HG03108 (cell line): Measurements from ENCODE around the gene HOXB3.

ENCODE experiments used
- ATAC-seq: cut with Tn5 transposase; IDR thresholded peaks from one replicate; pipeline ENCODE4 v1.9.1; 2021; ENCODE audit warnings: moderate library complexity; ENCODE audit not compliant: unreplicated experiment

HOXB3 gene

DNA sequence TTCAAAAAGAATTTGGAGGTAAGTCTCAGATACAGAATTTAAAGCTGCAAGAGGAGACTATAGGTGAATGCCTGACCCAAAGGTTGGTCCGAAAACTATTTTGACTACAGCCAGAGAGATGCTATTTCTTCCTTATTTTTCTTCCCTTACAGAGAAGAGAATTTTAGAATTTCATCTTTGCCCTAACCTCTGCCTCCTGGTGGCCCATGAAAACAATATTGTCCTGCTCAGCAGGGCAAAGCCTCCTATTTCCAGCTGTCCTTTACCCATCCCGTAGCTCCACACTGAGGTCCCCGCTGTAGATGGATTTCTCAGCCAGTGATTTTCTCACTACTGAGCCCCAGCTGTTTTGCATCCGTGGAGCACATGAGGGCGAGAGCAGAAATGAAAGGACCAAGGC is 83.8 kb downstream of the HOXB3 start:
- ATAC-seq: no peak

DNA sequence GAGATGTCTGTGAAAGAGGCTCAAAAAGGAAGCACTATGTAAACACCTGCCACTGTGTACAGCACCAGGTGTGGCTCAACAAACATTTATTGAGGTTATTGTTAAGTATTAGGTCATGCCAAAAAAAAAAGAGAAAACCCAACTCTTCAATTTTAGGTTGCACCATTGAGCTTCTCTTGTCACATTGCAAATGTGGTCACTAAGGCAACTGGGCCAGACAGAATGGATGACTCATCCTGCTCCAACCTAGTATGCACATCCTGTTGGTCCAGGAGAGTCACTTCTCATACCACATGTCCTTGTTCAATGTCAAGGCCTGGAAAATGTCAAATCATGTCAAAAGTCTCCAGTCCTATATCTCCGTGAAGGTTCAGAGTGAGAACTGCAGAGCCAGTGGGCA is 84.3 kb downstream of the HOXB3 start:
- ATAC-seq: peak; percentile 87

DNA sequence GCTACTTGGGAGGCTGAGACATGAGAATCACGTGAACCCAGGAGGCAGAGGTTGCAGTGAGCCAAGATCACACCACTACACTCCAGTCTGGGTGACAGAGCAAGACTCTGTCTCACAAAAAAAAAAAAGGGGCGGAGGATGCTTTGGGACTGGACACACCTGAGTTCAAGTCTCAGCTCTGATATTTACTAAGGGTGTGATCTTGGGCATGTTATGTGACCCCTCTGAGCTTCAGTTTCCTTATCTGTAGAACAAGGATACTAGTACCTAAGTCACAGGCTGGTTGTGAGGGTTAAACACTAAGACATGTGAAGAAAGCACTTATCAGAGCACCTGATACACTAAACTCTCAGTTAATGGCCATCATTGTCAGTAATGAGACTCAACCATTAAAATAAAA is 85.1 kb downstream of the HOXB3 start:
- ATAC-seq: no peak

DNA sequence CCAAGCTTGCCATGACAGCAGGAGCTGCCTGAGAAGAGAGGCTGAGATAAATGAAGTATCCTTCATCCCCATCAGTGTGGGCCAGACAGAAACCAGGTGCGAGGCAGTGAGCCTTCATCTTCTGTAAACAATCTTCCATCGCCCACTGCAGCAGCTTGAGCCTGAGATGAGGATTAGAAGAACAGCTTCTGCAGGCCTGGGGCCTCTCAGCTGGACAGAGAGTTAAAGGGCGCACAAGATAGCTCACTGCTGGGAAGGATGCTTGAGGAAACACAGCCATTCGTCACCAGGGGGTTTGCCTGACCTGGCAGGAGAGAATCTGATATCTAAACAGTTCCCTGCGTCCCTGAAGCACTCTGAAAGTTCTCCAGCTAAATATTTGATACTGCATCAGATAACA is 86.3 kb downstream of the HOXB3 start:
- ATAC-seq: no peak

- ATAC-seq: no peak
These were observed 87.1 kb downstream of the HOXB3 start for GRCh38 chr17:48502901-48503300.

DNA sequence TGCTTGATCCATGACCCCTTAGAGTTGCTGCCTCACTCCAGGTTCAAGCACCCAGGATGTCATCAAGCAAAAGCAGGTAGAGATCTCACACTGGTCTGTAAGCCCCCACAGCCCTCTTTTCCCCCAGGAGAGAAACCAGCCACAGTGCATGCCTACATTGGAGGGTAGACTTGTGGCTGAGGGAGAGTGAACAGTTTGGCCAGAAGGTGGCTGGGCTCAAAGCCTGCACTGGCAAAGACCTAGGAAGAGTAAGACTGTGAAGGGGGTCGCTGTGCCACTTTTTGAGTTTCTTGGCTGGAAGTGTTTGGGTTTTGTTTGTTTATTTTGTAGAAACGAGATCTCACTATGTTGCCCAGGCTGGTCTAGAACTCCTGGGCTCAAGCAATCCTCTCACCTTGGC is 87.7 kb downstream of the HOXB3 start:
- no peak for ATAC-seq

GRCh38 chr17:48500435-48501426 is 89.3 kb downstream of the HOXB3 start:
- ATAC-seq: no peak

DNA sequence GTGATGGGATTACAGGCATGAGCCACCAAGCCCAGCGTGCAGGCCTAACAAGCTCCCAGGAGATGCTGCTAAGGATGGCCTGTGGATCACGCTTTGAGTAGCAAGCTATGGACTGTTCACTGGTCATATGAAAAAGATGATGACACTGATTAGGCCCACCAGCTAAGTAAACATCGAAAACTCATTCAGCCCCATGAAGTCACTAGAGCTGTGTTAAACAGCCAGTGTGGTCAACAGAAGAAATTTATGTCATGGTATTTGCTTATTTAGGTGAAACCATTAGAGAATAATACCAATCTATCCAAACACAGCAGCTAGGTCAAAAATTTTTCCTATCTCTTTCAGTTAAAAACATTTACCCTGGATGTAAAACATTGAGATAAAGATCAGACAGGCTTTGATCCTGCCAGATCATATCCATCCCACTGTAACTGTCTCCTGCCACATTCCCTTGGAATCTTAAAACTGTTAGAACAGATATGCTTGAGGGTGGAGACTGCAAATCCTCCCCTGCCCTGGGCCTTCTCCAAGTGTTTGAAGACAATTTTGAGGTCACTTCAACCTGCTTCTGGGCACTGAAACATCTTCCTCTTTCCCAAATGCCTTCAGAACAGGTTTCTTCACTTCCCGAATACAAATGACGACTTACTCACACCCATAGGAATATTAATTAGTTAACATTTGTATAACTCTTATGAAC is 90.2 kb downstream of the HOXB3 start:
- no peak for ATAC-seq

- ATAC-seq: no peak
These were observed 90.8 kb downstream of the HOXB3 start for GRCh38 chr17:48499248-48499647.
